GM12878 (cell line): ENCODE measurements around the gene ACSL3. TPM values are rescaled to one million over a fixed set of nuclear protein-coding genes. Genes with fewer than 3 reads are reported as not detected.

Experiments used
- ATAC-seq: fragments of 200-7000 bp; cut with Tn5 transposase; 3 replicates; pipeline ENCODE4 v1.9.1; 2020; ENCODE audit warnings: mild to moderate bottlenecking, moderate library complexity
- BruUV-seq: library from RNA; stranded (reverse); fragments of 400-500 nt; replicated peaks from 2 replicates; lab custom pipeline; 2021; lab: Mats Ljungman, UMichigan
- CTCF ChIA-PET: fragments of 300-600 bp; sonication (Branson Sonifier 250); formaldehyde crosslinking; extraction: SDS; loops from one replicate; lab custom pipeline; 2021; ENCODE audit warnings: inconsistent platforms; lab: Yijun Ruan, JAX
- POLR2A ChIA-PET: fragments of 350-600 bp; formaldehyde crosslinking; extraction: SDS; loops from one replicate; lab custom pipeline; 2021; ENCODE audit warnings: inconsistent platforms; lab: Charles Lee
- RAD21 ChIA-PET: fragments of 300-600 bp; sonication (Branson Sonifier 250); formaldehyde crosslinking; loops from one replicate; lab custom pipeline; 2023; ENCODE audit warnings: antibody characterized with exemption; ENCODE audit not compliant: unreplicated experiment; lab: Charles Lee
- SMC1A ChIA-PET: fragments of 300-600 bp; sonication (Branson Sonifier 250); formaldehyde crosslinking; loops from one replicate; lab custom pipeline; 2023; ENCODE audit not compliant: unreplicated experiment, uncharacterized antibody; lab: Charles Lee
- DNase-seq: peaks from one replicate; pipeline ENCODE4 v3.0.0-alpha.2; 2011; ENCODE audit warnings: low read depth, low spot score
- FAIRE-seq: peaks from 3 replicates; lab custom pipeline; 2011; peaks lifted over from hg19 to GRCh38; lab: Jason Lieb, UNC
- H2AFZ ChIP-seq: 2 replicates; pipeline ENCODE4 v1.6.0; 2011; ENCODE audit warnings: low read depth, low read length, control low read depth; ENCODE audit not compliant: control insufficient read depth
- H3K27ac ChIP-seq: 2 replicates; pipeline ENCODE4 v1.5.1; 2011; ENCODE audit warnings: control low read depth; ENCODE audit not compliant: control insufficient read depth, insufficient read depth
- H3K27me3 ChIP-seq, 2 experiments: replicated peaks in 1 of 2; 2 replicates each; pipeline versions ENCODE4 v1.6.0 to v1.6.1; 2011; ENCODE audit warnings: low read length in 1 of 2; ENCODE audit not compliant: control insufficient read depth in 2 of 2, insufficient read depth in 2 of 2
- H3K36me3 ChIP-seq, 2 experiments: 2 replicates each; pipeline ENCODE4 v1.5.1; 2011; ENCODE audit warnings: low read length in 1 of 2; ENCODE audit not compliant: control insufficient read depth in 2 of 2, insufficient read depth in 2 of 2
- H3K4me1 ChIP-seq: 2 replicates; pipeline ENCODE4 v1.6.1; 2011; ENCODE audit warnings: mild to moderate bottlenecking, low read length, moderate library complexity, mixed read lengths; ENCODE audit not compliant: control insufficient read depth, insufficient read depth
- H3K4me2 ChIP-seq: 2 replicates; pipeline ENCODE4 v1.6.0; 2011; ENCODE audit warnings: control low read depth; ENCODE audit not compliant: control insufficient read depth, insufficient read depth
- H3K4me3 ChIP-seq: fragments of 200-600 bp; sonication (generic); 2 replicates; pipeline ENCODE4 v1.5.1; 2016
- H3K79me2 ChIP-seq: 2 replicates; pipeline ENCODE4 v1.6.0; 2011; ENCODE audit warnings: low read length; ENCODE audit not compliant: control insufficient read depth, insufficient read depth
- H3K9ac ChIP-seq: 2 replicates; pipeline ENCODE4 v1.8.0; 2011; ENCODE audit warnings: low read length, control low read depth, mixed read lengths; ENCODE audit not compliant: control insufficient read depth, insufficient read depth
- H3K9me3 ChIP-seq: replicated peaks from 3 replicates; pipeline ENCODE4 v1.5.1; 2011; ENCODE audit warnings: mild to moderate bottlenecking, low read length; ENCODE audit not compliant: control insufficient read depth, insufficient read depth
- H4K20me1 ChIP-seq: 2 replicates; pipeline ENCODE4 v1.6.0; 2011; ENCODE audit not compliant: control insufficient read depth, insufficient read depth
- ATF7 ChIP-seq: fragments of 450-650 bp; IDR thresholded peaks from 2 replicates; pipeline ENCODE4 v1.6.1; 2016; ENCODE audit warnings: low read depth, mild to moderate bottlenecking
- CBFB ChIP-seq: IDR thresholded peaks from 2 replicates; pipeline ENCODE4 v1.6.1; 2016; ENCODE audit warnings: antibody characterized with exemption, low read depth
- ETV6 ChIP-seq, 2 experiments: fragments of 450-650 bp in 1 of 2; IDR thresholded peaks in 1 of 2; conservative IDR thresholded peaks in 1 of 2; 2 replicates each; pipeline ENCODE4 v1.6.1; 2014; ENCODE audit warnings: antibody characterized with exemption in 1 of 2, borderline replicate concordance in 1 of 2, low read depth in 1 of 2, mild to moderate bottlenecking in 1 of 2, moderate library complexity in 1 of 2
- HDGF ChIP-seq: fragments of 450-650 bp; IDR thresholded peaks from 2 replicates; pipeline ENCODE4 v1.6.1; 2016; ENCODE audit warnings: antibody characterized with exemption
- HSF1 ChIP-seq: fragments of 150-350 bp; IDR thresholded peaks from 2 replicates; pipeline ENCODE4 v1.6.1; 2014; ENCODE audit warnings: mild to moderate bottlenecking, low read depth, low read length
- IKZF1 ChIP-seq: fragments of 450-650 bp; conservative IDR thresholded peaks from 2 replicates; pipeline ENCODE4 v1.6.1; 2017; ENCODE audit warnings: antibody characterized with exemption, mild to moderate bottlenecking
- IRF4 ChIP-seq: IDR thresholded peaks from 2 replicates; pipeline ENCODE4 v1.6.1; 2011; ENCODE audit warnings: low read depth, low read length
- MYC ChIP-seq: IDR thresholded peaks from 2 replicates; pipeline ENCODE4 v1.6.1; 2011; ENCODE audit warnings: mild to moderate bottlenecking, low read length, moderate library complexity, inconsistent platforms; ENCODE audit not compliant: insufficient read depth, insufficient replicate concordance, insufficient read length, severe bottlenecking
- NBN ChIP-seq: fragments of 450-650 bp; IDR thresholded peaks from 2 replicates; pipeline ENCODE4 v1.6.1; 2016
- POLR2A ChIP-seq: IDR thresholded peaks from 2 replicates; pipeline ENCODE4 v1.6.1; 2011; ENCODE audit warnings: low read depth, mild to moderate bottlenecking, low read length
- REST ChIP-seq: IDR thresholded peaks from 2 replicates; pipeline ENCODE4 v1.6.1; 2012; ENCODE audit warnings: mild to moderate bottlenecking, low read depth, low read length
- STAT3 ChIP-seq: IDR thresholded peaks from 2 replicates; pipeline ENCODE4 v1.6.1; 2011; ENCODE audit warnings: low read depth, low read length, improper control_type of control experiment
- SUPT20H ChIP-seq: IDR thresholded peaks from 2 replicates; pipeline ENCODE4 v1.6.1; 2011; ENCODE audit warnings: low read depth, mild to moderate bottlenecking, low read length, moderate library complexity, borderline replicate concordance; ENCODE audit not compliant: control insufficient read depth
- ZNF207 ChIP-seq: fragments of 450-650 bp; IDR thresholded peaks from 2 replicates; pipeline ENCODE4 v1.6.1; 2014; ENCODE audit warnings: antibody characterized with exemption, mild to moderate bottlenecking, borderline replicate concordance
- ZNF622 ChIP-seq: fragments of 450-650 bp; IDR thresholded peaks from 2 replicates; pipeline ENCODE4 v1.6.1; 2017; ENCODE audit warnings: mild to moderate bottlenecking, inconsistent platforms
- WGBS: methylation state at CpG from one replicate; pipeline ENCODE4 v1.1.6; 2016; ENCODE audit warnings: low lambda C conversion rate; ENCODE audit not compliant: insufficient replicate concordance, insufficient coverage; ENCODE audit errors: missing lambda C conversion rate; 5-methylcytosine and 5-hydroxymethylcytosine counted together
- in situ Hi-C: fragments of 300-500 bp; cut with MboI; formaldehyde crosslinking; loops from 9 replicates; pipeline ENCODE4 v1.14.3; 2018; ENCODE audit warnings: mixed read lengths
- intact Hi-C: fragments of 100-400 bp; cut with micrococcal nuclease; formaldehyde crosslinking; loops from one replicate; pipeline ENCODE4 v1.14.2; 2022; ENCODE audit not compliant: unreplicated experiment
- polyA plus RNA-seq, 11 experiments: library from polyadenylated mRNA; depleted of rRNA in 4 of 11; unstranded in 6 of 11; stranded (reverse) in 5 of 11; fragments of >200 nt; fragmentation: Nextera tagmentation in 4 of 11; fragmentation: Illumina TruSeq in 1 of 11; extraction: Ambion mirVana in 4 of 11; extraction: Trizol in 1 of 11; gene quantifications; 1 replicate in 1 of 11; 2 replicates in 10 of 11; pipeline versions ENCODE4 v1.2.1 to v1.2.3, GENCODE V29; 2011 to 2016; ENCODE audit warnings: inconsistent platforms in 2 of 11, missing spikeins in 2 of 11, low read depth in 1 of 11
- total RNA-seq, 4 experiments: library from RNA; depleted of rRNA in 3 of 4; stranded (reverse); fragments of >200 nt in 3 of 4; fragmentation: Illumina TruSeq in 1 of 4; extraction: Trizol in 1 of 4; gene quantifications; 2 replicates each; pipeline versions ENCODE4 v1.2.1 to v1.2.3, GENCODE V29; 2013 to 2021
- TF ChIP-seq, protein P1 (sequence below): fragments of 450-650 bp; IDR thresholded peaks from 2 replicates; pipeline ENCODE4 v1.6.1; 2017; ENCODE audit warnings: mild to moderate bottlenecking, moderate library complexity

ACSL3 gene
- total and polyA plus RNA-seq, 10 of the 15 experiments (the other 5 are each of a cell fraction or from before 2014, with no cell fraction given): 15.6 to 83.9 (median 56.7) TPM

DNA sequence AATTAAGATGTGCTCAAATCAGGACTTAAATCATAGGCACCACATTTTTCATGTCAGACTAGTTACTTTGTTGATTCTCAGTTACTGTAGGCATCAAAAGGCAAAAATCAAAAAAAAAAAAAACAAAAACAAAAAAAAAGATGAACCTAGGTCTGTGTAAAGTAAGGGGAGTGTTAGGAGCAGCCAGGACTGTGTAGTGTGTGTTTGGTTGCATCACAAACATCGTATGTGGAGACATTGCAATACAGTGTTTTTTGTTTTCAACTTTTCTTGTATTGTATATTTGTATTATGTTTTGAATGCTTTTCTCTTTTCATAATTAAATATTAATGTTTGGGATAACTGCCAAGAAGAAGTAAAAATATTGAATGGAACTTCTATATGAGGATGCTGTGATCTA is 82.1 kb downstream of the ACSL3 start:
- Histone ChIP-seq H3K9me3 (peaks cover 4% of the 10 kb centered on the region), H3K4me3 (no peak overlapping the region), H3K9ac (no peak overlapping the region), H3K4me2 (no peak overlapping the region), H3K79me2 (no peaks in the 10 kb centered on the region), H4K20me1 (no peaks in the 10 kb centered on the region), H2AFZ (no peak overlapping the region), H3K4me1 (peaks cover 7% of the 10 kb centered on the region; the same call in 1 of the 2 replicates), H3K27me3 (no peaks in the 10 kb centered on the region), H3K27ac (no peak overlapping the region), H3K36me3 (peaks cover 0 to 10% of the 10 kb centered on the region in 2 experiments; a peak in 2 of 4 replicates)
- no TSS peak for BruUV-seq
- ChIA-PET POLR2A (no interaction called here), CTCF (no interaction called here), RAD21 (interaction anchor here (1.2 kb wide), 1 partner anchor 31 kb away, joined by 3 read pairs; no protein-coding TSS in a partner anchor), SMC1A (no interaction called here)
- ATAC-seq: no peak
- FAIRE-seq: no peak
- intact Hi-C loops: no loop called here
- in situ Hi-C loops: no loop called here
- 100% methylated on average over 1 of the region's 1 CpG for WGBS
- TF ChIP-seq HDGF (no peak), POLR2A (no peak), ATF7 (no peak), SUPT20H (no peak), ZNF207 (no peak), STAT3 (no peak), ZNF622 (no peak), HSF1 (no peak), CBFB (no peak), IRF4 (no peak), NBN (no peak), MYC (no peak), ETV6 (conservative IDR thresholded peaks at IDR 0.05 in 1 of 2, IDR thresholded peaks at IDR 0.05 in 1 of 2; ENCODE audit: borderline replicate concordance in 1 of 2, low read depth in 1 of 2) (no peak), REST (no peak), IKZF1 (no peak)
- TF ChIP-seq, protein P1, sequence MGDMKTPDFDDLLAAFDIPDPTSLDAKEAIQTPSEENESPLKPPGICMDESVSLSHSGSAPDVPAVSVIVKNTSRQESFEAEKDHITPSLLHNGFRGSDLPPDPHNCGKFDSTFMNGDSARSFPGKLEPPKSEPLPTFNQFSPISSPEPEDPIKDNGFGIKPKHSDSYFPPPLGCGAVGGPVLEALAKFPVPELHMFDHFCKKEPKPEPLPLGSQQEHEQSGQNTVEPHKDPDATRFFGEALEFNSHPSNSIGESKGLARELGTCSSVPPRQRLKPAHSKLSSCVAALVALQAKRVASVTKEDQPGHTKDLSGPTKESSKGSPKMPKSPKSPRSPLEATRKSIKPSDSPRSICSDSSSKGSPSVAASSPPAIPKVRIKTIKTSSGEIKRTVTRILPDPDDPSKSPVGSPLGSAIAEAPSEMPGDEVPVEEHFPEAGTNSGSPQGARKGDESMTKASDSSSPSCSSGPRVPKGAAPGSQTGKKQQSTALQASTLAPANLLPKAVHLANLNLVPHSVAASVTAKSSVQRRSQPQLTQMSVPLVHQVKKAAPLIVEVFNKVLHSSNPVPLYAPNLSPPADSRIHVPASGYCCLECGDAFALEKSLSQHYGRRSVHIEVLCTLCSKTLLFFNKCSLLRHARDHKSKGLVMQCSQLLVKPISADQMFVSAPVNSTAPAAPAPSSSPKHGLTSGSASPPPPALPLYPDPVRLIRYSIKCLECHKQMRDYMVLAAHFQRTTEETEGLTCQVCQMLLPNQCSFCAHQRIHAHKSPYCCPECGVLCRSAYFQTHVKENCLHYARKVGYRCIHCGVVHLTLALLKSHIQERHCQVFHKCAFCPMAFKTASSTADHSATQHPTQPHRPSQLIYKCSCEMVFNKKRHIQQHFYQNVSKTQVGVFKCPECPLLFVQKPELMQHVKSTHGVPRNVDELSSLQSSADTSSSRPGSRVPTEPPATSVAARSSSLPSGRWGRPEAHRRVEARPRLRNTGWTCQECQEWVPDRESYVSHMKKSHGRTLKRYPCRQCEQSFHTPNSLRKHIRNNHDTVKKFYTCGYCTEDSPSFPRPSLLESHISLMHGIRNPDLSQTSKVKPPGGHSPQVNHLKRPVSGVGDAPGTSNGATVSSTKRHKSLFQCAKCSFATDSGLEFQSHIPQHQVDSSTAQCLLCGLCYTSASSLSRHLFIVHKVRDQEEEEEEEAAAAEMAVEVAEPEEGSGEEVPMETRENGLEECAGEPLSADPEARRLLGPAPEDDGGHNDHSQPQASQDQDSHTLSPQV: no peak
- no peak for DNase-seq
